GM12872 (cell line): ENCODE results near the gene KHDC3L.

Experiments
- CTCF ChIP-seq: IDR thresholded peaks from 3 replicates; pipeline ENCODE4 v1.5.1; 2011; ENCODE audit warnings: low read depth, mild to moderate bottlenecking, low read length, moderate library complexity; ENCODE audit not compliant: insufficient read depth

Gene KHDC3L

GRCh38 chr6:73340048-73340447, 22.4 kb upstream of the KHDC3L start:
- no peak for TF ChIP-seq CTCF

GRCh38 chr6:73341335-73341734, 21.1 kb upstream of the KHDC3L start:
- TF ChIP-seq CTCF, result no peak

GRCh38 chr6:73342174-73342573, 20.3 kb upstream of the KHDC3L start:
- no peak for TF ChIP-seq CTCF

- no peak for TF ChIP-seq CTCF
These were observed 19.3 kb upstream of the KHDC3L start for GRCh38 chr6:73343164-73343563.

GRCh38 chr6:73348550-73349204, 13.8 kb upstream of the KHDC3L start:
- TF ChIP-seq CTCF, result no peak

- no peak for TF ChIP-seq CTCF
These were observed 13.1 kb upstream of the KHDC3L start for GRCh38 chr6:73349311-73349710.

GRCh38 chr6:73353636-73354593, 8.5 kb upstream of the KHDC3L start, which contains the start of gene DPPA5:
Gene DPPA5, minus strand, starts transcription at chr6:73354276. Its CDS starts 51 bp downstream, at chr6:73354225.
- no peak for TF ChIP-seq CTCF
